Activated naive CD4-positive, alpha-beta T cell treated with anti-CD3 and anti-CD28 coated beads, Interleukin-2, amount 50 U/mL, for 72 hours (primary cell): ENCODE results near the gene GTF3C4. TPM values are rescaled to one million over a fixed set of nuclear protein-coding genes. Genes with fewer than 3 reads are reported as not detected.

Experiments used
- ATAC-seq, 2 donors: fragments of 150-1000 bp; cut with Tn5 transposase; 2 replicates each; pipeline ENCODE4 v1.10.0; 2021; ENCODE audit warnings: mild to moderate bottlenecking in 2 of 2, moderate library complexity in 2 of 2
- DNase-seq, 2 donors: peaks; one replicate each; pipeline ENCODE4 v3.0.0; 2021 to 2022; ENCODE audit warnings: low spot score in 2 of 2
- H3K27ac Mint-ChIP-seq, 2 donors: one replicate each; pipeline ENCODE4 v1.8.0; 2022; ENCODE audit warnings: mild to moderate bottlenecking in 2 of 2, mixed read lengths in 2 of 2
- H3K36me3 Mint-ChIP-seq, 2 donors: one replicate each; pipeline ENCODE4 v1.8.0; 2022; ENCODE audit warnings: mixed read lengths in 2 of 2
- H3K9me3 Mint-ChIP-seq, 2 donors: one replicate each; pipeline ENCODE4 v1.8.0; 2022; ENCODE audit warnings: mixed read lengths in 2 of 2
- total RNA-seq, 2 donors: library from RNA; stranded (reverse); gene quantifications; one replicate each; pipeline ENCODE4 v1.2.3, GENCODE V29; 2022

GTF3C4 gene
- total RNA-seq, 2 donors from 2014 or later: 7.8 to 15.2 TPM

DNA sequence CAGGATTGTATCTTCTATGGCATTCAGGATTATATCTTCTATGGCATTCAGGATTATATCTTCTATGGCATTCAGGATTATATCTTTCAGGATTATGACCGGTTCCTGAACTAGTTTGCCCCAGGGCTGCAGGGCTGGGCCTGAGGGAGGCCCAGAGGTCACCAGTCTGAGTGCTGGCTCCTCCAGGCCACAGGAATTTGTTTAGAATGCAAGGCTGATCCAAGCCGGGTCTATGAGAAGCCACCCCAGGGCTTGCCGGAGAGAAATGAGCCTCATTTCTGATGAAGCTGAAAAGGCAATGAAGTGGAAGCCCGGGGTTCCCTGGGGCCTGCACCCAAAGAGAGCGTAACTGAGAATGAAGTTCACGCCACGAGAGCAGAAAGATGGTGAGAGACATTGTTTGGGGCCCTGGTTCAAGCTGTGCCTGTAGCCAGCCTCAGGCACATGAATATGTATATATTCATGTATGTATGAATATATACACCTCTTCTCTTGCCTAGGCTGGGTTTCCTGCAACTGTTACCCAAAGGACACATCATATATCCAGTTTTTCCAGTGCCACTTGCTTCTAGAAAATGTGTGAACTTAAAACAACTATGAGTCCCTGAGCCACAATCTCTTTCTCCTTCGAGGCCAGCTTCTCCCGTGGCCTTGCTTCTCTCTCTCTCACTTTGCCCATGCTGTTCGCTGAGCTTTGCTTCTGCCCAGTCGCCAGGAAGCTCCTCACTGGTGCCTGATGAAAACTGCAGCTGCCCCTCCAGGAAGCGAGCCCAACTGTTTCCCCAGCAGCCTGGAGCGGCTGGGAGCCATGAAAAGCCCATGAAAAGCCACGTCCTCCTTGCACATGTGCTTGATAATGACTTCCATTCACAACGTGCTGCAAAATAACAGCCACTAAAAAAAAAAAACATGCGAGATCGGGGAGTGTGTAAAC is 62.3 kb downstream of the GTF3C4 start:
- Mint-ChIP-seq H3K27ac (no peak overlapping the region), H3K9me3 (no peaks in the 10 kb centered on the region), H3K36me3 (no peaks in the 10 kb centered on the region)
- DNase-seq: no peak
- ATAC-seq: no peak

DNA sequence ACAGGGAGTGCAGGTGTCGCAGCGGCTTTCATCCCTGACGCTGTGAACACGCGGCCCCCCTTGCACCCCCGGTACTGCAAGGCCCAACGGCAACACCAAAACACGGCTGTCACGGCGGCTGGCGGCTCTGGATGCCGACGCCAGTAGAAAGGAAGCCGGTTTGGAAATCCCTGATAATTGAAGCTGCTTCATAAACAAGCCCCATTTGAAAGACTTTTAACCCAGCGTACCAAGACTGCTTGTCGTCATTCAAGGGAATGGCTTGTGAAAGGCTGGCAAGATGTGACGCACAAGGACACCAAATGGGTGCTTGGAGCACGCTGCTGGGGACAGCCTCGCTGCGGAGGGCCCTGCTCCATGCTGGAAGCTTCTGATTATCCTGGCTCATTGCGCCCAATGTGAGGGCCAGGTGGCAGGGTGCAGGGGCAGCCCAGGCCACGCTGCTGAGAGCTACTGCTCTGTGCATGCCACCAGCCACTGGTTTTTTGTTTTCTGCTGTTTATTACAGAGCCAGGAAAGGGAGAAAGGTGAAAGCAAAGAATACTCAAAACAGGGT is 63.1 kb downstream of the GTF3C4 start:
- DNase-seq: no peak
- no peaks in the 10 kb centered on the region for H3K36me3 Mint-ChIP-seq
- H3K27ac Mint-ChIP-seq: no peak overlapping the region
- ATAC-seq: no peak
- H3K9me3 Mint-ChIP-seq: no peaks in the 10 kb centered on the region

DNA sequence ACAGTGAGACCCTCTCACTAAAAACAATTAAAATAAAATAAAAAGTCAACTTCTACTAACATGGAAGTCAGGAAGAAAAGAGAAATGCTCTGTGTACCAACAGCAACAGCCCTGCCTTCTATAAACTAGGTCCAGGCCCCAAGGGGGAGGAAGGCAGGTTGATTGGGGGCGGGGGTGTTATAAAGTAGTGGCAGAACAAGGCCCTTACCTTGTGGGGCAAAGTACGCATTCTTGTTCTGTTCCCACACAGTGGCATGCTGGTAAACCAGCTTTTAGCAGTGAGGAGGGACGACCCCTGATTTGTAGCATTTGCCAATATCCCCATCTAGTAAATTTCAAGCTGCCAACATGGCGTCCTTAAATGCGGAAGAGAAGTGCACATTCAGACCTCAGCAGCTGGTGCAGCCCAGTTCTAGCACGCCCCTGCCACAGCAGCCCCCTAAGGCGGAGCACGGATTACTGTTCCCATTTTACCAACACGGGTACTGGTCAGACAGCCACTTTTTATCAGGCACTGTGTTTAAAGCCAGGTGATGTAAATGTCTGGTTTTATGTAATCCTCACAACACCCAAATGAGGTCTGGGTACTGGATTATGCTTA is 69.5 kb downstream of the GTF3C4 start:
- no peaks in the 10 kb centered on the region for H3K36me3 Mint-ChIP-seq
- H3K9me3 Mint-ChIP-seq: no peaks in the 10 kb centered on the region
- DNase-seq: no peak
- ATAC-seq: no peak
- no peak overlapping the region for H3K27ac Mint-ChIP-seq

DNA sequence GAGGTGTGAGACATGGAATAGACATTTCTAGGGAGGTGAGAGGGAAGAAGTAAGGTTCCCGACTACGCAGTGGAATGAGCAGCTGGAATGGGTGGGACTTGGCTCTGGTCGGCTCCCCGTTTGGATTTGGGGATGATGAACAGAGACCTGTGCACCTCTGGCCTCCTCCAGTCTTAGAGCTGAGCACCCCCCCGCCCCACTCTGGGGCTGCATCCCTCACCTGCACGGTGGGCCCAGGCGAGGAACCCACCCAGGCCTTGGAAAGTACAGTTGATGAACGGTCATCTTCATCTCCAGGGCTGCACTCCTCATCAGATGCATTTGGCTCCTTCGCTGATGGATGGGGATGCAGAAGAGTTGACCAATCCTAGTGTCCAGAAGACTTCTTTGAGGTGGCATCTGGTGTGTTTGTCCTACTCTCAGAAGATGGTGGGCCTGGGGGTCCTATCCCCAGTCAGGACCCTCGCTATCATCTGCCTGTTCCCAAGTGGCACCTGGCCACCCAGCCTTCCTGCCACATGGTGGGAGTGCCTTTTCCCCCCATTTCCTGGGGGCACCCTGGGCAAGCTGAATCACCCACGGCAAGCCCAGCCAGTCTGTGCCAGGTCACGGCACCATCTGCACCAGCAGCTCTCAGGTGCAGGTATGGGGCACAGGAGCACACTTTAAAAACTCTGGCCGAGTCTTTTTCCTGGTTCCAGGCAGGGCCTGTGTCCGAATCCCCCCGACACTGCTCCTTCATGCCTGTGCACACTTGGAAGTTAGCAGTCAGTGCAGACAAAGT is 70.5 kb downstream of the GTF3C4 start:
- H3K36me3 Mint-ChIP-seq: no peaks in the 10 kb centered on the region
- no peak overlapping the region for H3K27ac Mint-ChIP-seq
- DNase-seq (no peak), ATAC-seq (no peak)
- H3K9me3 Mint-ChIP-seq: no peaks in the 10 kb centered on the region

DNA sequence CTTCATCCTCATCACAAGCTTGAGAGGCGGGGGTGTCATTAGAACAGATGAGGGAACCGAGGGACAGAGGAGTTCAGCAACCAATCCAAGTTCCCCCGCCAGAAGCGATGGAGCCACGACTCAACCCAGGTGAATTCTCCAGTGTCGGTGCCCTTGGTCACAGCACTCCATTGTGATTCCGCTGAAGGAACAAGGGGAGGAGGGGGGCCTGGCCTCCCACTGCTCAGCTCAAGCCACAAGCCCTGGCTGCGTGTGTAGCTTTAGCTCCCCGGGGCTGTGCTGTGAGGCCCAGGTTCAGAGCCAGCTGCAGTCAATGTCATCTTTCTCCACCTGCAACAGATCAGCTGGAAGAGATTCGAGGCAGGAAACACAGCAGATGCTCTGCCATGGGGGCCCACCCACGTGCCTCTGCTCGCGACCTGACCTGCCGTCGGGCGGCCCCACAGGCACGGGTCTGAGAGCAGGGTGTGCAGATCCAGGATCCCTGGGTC is 72.6 kb downstream of the GTF3C4 start:
- ATAC-seq (no peak), DNase-seq (no peak)
- H3K36me3 Mint-ChIP-seq: no peaks in the 10 kb centered on the region
- H3K9me3 Mint-ChIP-seq: no peaks in the 10 kb centered on the region
- no peak overlapping the region for H3K27ac Mint-ChIP-seq

DNA sequence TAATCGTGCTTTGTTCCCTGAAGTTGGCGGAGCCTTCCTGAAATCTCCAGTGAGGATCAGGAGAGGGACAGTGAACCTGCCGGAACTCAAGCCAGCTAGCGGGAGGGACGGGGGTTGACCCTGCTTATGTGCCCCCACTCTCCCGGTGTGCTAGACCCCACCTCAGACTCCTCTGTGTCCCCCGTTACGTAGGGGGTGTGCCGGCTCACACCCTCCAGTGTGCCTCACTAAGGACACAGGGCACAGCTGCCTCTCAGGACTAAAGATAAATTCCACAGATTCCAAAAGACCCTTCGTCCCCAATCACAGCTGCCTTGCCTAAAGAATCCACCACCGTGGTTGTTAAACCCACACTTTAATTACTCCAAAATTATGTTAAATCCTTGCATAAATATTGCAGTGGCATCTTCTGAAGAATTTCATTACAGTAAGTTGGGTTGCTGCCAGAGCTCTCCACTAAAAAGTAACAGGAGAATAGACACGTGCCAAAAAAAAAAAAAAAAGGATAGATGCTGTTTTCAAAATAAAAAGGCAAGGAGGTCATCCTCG is 73.7 kb downstream of the GTF3C4 start:
- Mint-ChIP-seq H3K36me3 (no peaks in the 10 kb centered on the region), H3K9me3 (no peaks in the 10 kb centered on the region), H3K27ac (no peak overlapping the region)
- ATAC-seq (no peak), DNase-seq (no peak)

Other genes starting within 250 kb of the GTF3C4 start
- gene BARHL1, start 87.9 kb upstream of the GTF3C4 start, total RNA-seq: not detected
- 10 to 100 TPM; 13.8 to 17.8 TPM for gene DDX31, start 481 bp upstream of the GTF3C4 start, total RNA-seq
- gene AK8, start 207.8 kb downstream of the GTF3C4 start, total RNA-seq: not detected
- 1 to 10 TPM; 1.4 to 2.3 TPM for gene SPACA9, start 208.4 kb downstream of the GTF3C4 start, total RNA-seq